WI38 (cell line): ENCODE data around the gene TPM2.
"Not testable (repeated sequence)": the region's sequence is repeated elsewhere in the genome, so short reads cannot be mapped to it uniquely, and the experiment has no call there.

Experiments used
- H3K4me3 ChIP-seq: 2 replicates; pipeline ENCODE4 v1.5.1; 2011; ENCODE audit warnings: low read depth, mild to moderate bottlenecking, control low read depth, low read length
- TF ChIP-seq, protein P1 (sequence below): IDR thresholded peaks from 2 replicates; pipeline ENCODE4 v1.5.1; 2012; ENCODE audit warnings: low read depth, mild to moderate bottlenecking, control low read depth, low read length

The TPM2 gene

DNA sequence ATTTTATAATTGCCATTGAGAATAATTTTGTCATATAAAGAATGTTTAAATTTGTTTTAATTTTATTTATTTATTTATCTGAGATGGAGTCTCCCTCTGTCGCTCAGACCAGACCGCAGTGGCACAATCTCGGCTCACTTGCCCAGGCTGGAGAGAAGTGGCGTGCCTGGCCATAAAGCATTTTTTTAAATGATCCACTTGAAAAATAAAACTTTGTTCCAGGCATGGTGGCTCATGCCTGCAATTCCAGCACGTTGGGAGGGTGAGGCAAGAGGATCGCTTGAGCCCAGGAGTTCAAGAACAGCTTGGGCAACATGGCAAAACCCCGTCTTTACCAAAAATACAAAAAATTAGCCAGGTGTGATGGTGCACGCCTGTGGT is 36.9 kb downstream of the TPM2 start:
- TF ChIP-seq, protein P1, sequence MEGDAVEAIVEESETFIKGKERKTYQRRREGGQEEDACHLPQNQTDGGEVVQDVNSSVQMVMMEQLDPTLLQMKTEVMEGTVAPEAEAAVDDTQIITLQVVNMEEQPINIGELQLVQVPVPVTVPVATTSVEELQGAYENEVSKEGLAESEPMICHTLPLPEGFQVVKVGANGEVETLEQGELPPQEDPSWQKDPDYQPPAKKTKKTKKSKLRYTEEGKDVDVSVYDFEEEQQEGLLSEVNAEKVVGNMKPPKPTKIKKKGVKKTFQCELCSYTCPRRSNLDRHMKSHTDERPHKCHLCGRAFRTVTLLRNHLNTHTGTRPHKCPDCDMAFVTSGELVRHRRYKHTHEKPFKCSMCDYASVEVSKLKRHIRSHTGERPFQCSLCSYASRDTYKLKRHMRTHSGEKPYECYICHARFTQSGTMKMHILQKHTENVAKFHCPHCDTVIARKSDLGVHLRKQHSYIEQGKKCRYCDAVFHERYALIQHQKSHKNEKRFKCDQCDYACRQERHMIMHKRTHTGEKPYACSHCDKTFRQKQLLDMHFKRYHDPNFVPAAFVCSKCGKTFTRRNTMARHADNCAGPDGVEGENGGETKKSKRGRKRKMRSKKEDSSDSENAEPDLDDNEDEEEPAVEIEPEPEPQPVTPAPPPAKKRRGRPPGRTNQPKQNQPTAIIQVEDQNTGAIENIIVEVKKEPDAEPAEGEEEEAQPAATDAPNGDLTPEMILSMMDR = no peak
- H3K4me3 ChIP-seq = no peak overlapping the region

DNA sequence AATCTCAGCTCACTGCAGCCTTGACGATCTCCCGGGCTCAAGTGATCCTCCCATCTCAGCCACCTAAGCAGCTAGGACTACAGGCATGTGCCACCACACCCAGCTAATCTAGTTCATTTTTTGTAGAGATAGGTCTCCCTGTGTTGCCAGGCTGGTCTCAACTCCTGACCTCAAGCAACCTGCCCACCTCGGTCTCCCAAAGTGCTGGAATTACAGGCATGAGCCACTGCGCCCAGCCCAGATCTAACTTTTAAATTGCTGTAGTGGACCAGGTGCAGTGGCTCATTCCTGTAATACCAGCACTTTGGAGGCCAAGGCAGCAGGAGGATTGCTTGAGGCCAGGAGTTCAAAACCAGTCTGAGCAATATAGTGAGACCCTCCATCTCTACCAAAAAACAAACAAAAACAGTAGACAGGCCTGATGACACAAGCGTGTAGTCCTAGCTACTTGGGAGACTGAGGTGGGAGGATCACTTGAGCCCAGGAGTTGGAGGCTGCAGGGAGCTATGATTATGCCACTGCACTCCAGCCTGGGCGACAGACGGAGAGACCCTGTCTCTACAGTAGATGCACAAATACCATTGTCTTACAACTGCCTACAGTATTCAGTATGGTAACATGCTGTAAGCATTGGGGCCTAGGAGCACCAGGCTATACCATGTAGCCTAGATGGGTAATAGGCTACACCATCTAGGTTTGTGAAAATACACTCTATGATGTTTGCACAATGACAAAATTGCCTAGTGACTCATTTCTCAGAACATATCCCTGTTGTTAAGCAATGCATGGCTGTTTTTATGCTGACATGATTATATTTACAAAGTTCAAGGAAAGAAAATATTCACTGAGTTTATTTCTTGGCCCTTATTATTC is 37.5 kb downstream of the TPM2 start:
- TF ChIP-seq, protein P1 = no peak
- no peak overlapping the region for H3K4me3 ChIP-seq

DNA sequence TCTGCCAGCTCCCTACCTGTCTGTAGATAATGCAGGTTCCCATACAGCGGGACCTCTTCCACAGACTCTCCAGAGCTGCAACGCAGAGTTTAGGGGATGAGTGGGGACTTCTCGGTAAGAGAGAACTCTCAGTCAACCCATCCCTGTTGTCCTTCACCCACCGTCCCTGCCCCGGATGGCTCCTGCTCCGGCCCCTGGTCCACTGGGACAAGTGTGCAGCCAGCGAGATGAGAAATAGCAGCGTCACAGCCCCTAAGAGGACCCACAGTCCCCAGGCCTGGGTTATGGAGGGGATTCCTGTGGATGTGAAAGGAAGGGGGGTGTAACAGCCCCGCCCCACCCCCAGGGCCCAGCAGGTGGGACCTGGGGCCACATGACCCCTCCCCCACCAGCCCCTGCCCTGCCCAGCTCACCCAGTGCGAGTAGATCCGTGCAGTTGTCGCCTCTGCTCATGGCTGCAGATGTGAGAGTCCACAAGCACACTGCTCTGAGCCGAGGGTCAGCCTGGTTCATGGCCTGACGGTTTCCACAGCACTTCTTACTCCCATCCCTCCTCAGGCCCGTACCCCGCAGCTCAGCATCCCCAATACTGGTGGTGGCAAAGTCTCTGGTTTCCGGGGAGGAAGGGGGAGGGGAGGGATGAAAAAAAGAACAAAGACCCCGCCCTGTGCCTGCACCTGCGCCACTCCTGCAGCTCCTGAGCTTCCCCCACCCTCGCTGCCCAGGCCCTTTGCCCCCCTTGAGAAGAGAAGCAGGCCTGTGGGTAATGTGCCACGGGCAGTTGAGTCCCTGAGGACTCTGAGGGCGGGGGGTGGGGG is 39.2 kb downstream of the TPM2 start, which contains the start of gene SIT1:
Gene SIT1 (minus strand): TSS at position 591 of the 818 bp plus-strand sequence. CDS start 78 bp downstream, at position 513.
- H3K4me3 ChIP-seq = no peak within 1 kb of the TSS
- TF ChIP-seq, protein P1 = no peak

DNA sequence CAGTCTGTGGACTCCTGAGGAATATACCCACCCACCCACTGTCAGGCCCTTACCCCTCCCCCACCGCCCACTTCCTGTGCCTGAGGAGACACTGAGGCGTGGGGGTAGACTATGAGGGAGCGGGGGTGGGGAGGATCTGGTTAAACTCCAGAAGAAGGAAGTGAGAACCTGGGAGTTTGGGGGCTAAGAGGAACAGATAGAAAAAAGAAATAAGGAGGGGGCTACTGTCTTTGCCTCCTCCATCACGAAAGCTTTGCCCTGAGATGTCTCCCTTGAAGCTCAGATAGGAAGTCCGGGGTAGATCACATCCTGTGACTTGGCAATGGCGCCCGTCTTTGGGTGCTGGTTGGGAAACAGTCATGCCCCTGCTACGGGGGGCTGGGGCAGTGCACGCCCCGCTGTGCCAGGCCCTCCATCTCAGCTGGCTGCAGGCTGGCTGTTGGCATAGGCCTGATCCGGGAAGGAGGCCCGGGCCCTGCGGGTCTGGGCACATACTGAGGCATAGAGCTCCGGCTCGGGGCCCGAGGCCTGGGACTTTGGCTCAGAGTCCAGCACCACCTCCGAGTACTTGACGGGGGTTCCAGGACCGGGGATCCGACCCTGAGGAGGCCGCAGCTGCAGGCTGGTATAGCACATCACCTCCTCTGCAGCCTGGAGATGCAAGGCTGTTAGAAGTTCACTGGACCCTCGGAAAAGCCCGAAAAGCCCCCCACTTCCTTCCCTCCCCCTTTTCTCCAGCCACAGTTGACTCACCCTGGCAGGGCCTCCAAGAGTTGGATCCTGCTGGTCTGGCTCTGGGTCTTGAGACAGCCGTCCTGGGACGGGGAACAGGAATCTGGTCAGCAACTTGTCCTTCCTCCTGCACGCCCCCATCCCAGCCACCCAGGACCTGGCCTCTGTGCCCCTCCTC is 40.0 kb downstream of the TPM2 start:
- H3K4me3 ChIP-seq = no peak overlapping the region

DNA sequence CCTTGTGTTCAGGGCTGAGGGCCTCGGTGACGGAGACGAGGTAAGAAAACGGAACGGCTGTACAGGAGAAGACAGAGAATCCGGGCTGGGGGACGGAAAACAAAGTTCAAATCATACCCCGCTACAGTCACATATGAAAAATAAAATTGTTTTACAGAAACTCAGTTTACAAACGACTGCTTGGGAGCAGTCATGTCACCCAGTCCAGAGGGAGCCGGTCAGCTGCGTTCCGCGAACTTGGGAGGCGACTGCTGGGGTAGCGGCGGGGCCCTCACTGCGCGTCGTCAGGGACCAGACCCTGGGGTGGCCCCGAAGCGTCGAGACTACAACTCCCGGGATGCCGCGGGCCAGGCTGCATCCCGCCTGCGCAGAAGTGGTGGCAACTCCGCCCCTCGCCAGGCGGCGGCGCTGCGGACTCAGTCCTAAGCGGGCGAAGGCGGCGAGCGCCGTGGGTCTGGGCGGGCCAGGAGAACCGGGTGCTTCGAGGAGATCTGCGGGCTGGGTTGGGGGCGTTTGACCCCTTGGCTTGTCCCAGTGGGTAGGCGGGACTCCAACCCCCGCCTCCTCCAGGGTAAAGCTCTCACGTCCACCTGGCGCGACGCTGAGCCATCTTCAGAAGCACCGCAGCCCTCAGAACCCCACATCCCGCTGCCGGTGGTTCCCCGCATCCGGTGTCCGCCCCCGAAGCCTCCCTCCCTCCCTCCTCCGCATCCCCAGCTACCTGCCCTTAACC is 43.0 kb downstream of the TPM2 start:
- TF ChIP-seq, protein P1 = peak; percentile 84
- peak overlapping the region; percentile 65 for H3K4me3 ChIP-seq

More for the DNA sequence above, 40.0 kb downstream of the TPM2 start:
- TF ChIP-seq, protein P1 = no peak

DNA sequence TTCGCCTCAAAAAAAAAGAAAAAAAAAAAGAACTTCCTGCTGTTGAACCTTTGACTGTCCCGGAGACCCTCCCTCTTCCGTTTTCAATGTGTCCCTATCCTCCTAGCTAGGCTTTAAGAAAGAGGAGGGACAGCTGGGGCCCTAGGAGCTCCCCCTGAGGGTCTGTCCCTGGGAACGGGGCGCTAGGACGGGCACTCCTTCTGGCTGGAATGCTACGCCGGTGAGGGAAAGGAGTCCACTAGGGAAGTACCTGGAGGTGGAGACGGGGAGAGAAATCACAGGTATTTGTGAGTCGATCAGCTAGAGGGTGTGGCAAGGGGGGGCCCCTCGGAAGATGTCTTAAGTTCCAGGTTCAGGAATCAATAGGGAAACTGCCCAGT is 43.6 kb downstream of the TPM2 start:
- TF ChIP-seq, protein P1 = no peak
- peak overlapping the region; percentile 65 for H3K4me3 ChIP-seq

DNA sequence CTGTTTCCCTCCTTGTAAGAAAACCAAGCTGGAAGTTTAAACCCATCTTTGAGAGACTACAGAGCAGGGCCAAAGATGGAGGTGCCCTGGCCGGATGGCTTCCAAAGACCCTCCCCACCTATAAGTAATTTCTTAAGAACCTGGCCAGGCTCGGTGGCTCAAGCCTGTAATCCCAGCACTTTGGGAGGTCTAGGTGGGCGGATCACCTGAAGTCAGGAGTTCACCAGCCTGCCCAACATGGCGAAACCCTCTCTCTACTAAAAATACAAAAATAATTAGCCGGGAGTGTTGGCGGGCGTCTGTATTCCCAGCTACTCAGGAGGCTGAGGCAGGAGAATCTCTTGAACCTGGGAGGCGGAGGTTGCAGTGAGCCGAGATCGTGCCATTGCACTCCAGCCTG is 44.0 kb downstream of the TPM2 start:
- not testable (repeated sequence) for H3K4me3 ChIP-seq
